K562 (cell line): ENCODE results near the gene C10orf71. TPM values are rescaled to one million over a fixed set of nuclear protein-coding genes. Genes with fewer than 3 reads are reported as not detected.
A peak's percentile ranks its signal among the peaks of the same experiment; 100 is the strongest.

Experiments used
- ATAC-seq: fragments of 200-7000 bp; cut with Tn5 transposase; 3 replicates; pipeline ENCODE4 v1.9.1; 2020; ENCODE audit warnings: moderate library complexity
- BruUV-seq: library from RNA; stranded (reverse); fragments of 400-500 nt; replicated peaks from 2 replicates; lab custom pipeline; 2021; lab: Mats Ljungman, UMichigan
- CTCF ChIA-PET: fragments of 300-600 bp; formaldehyde crosslinking; extraction: SDS; loops from one replicate; lab custom pipeline; 2021; ENCODE audit warnings: low intra/inter-chr PET ratio; lab: Yijun Ruan, JAX
- POLR2A ChIA-PET: fragments of 300-600, 350-650 bp; sonication (Branson Sonifier 250); formaldehyde crosslinking; extraction: SDS; loops from one replicate; lab custom pipeline; 2021; ENCODE audit warnings: antibody characterized with exemption, inconsistent platforms; lab: Yijun Ruan, JAX
- DNase-seq, 4 experiments: peaks; one replicate each; pipeline versions ENCODE4 v3.0.0 to v3.0.0-alpha.2; 2011 to 2018; ENCODE audit warnings: low spot score in 3 of 4, mixed read lengths in 3 of 4; ENCODE audit errors: extremely low read depth in 1 of 4
- FAIRE-seq: peaks from 2 replicates; lab custom pipeline; 2011; peaks lifted over from hg19 to GRCh38; lab: Jason Lieb, UNC
- H2AFZ ChIP-seq: 2 replicates; pipeline ENCODE4 v1.6.0; 2011; ENCODE audit warnings: low read depth, low read length, control low read depth, inconsistent platforms
- H3K27ac ChIP-seq: fragments of 200-600 bp; 3 replicates; pipeline ENCODE4 v1.8.0; 2011; ENCODE audit warnings: low read depth, mild to moderate bottlenecking, control low read depth, inconsistent platforms, low read length, moderate library complexity, mixed read lengths; ENCODE audit errors: extremely low read depth
- H3K27me3 ChIP-seq, 2 experiments: fragments of 300-600 bp in 1 of 2; 2 replicates in 1 of 2; 3 replicates in 1 of 2; pipeline versions ENCODE4 v1.6.0 to v1.8.0; 2011; ENCODE audit warnings: inconsistent platforms in 2 of 2, low read length in 2 of 2, mild to moderate bottlenecking in 1 of 2, mixed read lengths in 1 of 2, moderate library complexity in 1 of 2; ENCODE audit not compliant: control insufficient read depth in 2 of 2, insufficient read depth in 2 of 2
- H3K36me3 ChIP-seq: fragments of 300-600 bp; 3 replicates; pipeline ENCODE4 v1.8.0; 2011; ENCODE audit warnings: mild to moderate bottlenecking, low read length, inconsistent platforms; ENCODE audit not compliant: control insufficient read depth, insufficient read depth
- H3K4me1 ChIP-seq, 2 experiments: fragments of 200-600 bp in 1 of 2; replicated peaks in 1 of 2; 2 replicates in 1 of 2; 3 replicates in 1 of 2; pipeline versions ENCODE4 v1.5.1 to v1.8.0; 2011; ENCODE audit warnings: inconsistent platforms in 2 of 2, low read length in 2 of 2, mild to moderate bottlenecking in 1 of 2, mixed read lengths in 1 of 2, moderate library complexity in 1 of 2; ENCODE audit not compliant: control insufficient read depth in 2 of 2, insufficient read depth in 2 of 2
- H3K4me2 ChIP-seq: 2 replicates; pipeline ENCODE4 v1.6.1; 2011; ENCODE audit warnings: low read length, control low read depth, inconsistent platforms, mixed read lengths; ENCODE audit not compliant: insufficient read depth
- H3K4me3 ChIP-seq: fragments of 200-600 bp; sonication (generic), shearing (Covaris generic); 2 replicates; pipeline ENCODE4 v1.5.1; 2016; ENCODE audit warnings: control low read depth, inconsistent platforms
- H3K79me2 ChIP-seq: fragments of 200-600 bp; 3 replicates; pipeline ENCODE4 v1.8.0; 2011; ENCODE audit warnings: low read length, inconsistent platforms; ENCODE audit not compliant: control insufficient read depth, insufficient read depth
- H3K9ac ChIP-seq, 2 experiments: 2 replicates each; pipeline versions ENCODE4 v1.6.0 to v1.6.1; 2011; ENCODE audit warnings: low read depth in 2 of 2, low read length in 2 of 2, control low read depth in 1 of 2, inconsistent platforms in 1 of 2, mild to moderate bottlenecking in 1 of 2, mixed read lengths in 1 of 2; ENCODE audit not compliant: insufficient read depth in 1 of 2
- H3K9me1 ChIP-seq: one replicate; pipeline ENCODE4 v1.6.0; 2011; ENCODE audit warnings: inconsistent platforms, mild to moderate bottlenecking, low read length, moderate library complexity; ENCODE audit not compliant: control insufficient read depth, insufficient read depth
- H3K9me3 ChIP-seq: replicated peaks from 2 replicates; pipeline ENCODE4 v1.5.1; 2011; ENCODE audit warnings: low read depth, low read length, inconsistent platforms; ENCODE audit not compliant: control insufficient read depth, insufficient read depth
- H4K20me1 ChIP-seq: replicated peaks from 2 replicates; pipeline ENCODE4 v1.6.1; 2011; ENCODE audit warnings: low read length, inconsistent platforms, mixed read lengths; ENCODE audit not compliant: control insufficient read depth, insufficient read depth
- BMI1 ChIP-seq: fragments of 150-350 bp; IDR thresholded peaks from 2 replicates; pipeline ENCODE4 v1.6.1; 2014; ENCODE audit warnings: low read length
- CTBP1 ChIP-seq: fragments of 450-650 bp; IDR thresholded peaks from 2 replicates; pipeline ENCODE4 v1.6.1; 2016; ENCODE audit warnings: borderline replicate concordance
- ELK3 ChIP-seq: fragments of 450-650 bp; formaldehyde crosslinking; IDR thresholded peaks from 2 replicates; pipeline ENCODE4 v1.4.0; 2020; ENCODE audit warnings: mild to moderate bottlenecking
- HLTF ChIP-seq: fragments of 450-650 bp; IDR thresholded peaks from 2 replicates; pipeline ENCODE4 v1.6.1; 2016
- PRPF4 ChIP-seq: fragments of 200-400 bp; formaldehyde crosslinking; IDR thresholded peaks from one replicate; pipeline ENCODE4 v1.6.1; 2017; ENCODE audit warnings: low read length, low read depth, mild to moderate bottlenecking; ENCODE audit not compliant: insufficient read depth, poor library complexity, severe bottlenecking
- PYGO2 ChIP-seq: fragments of 450-650 bp; IDR thresholded peaks from 2 replicates; pipeline ENCODE4 v1.6.1; 2016; ENCODE audit warnings: mild to moderate bottlenecking, missing genetic modification characterization, moderate library complexity, missing compliant biosample characterization
- SMARCE1 ChIP-seq: fragments of 450-650 bp; IDR thresholded peaks from 2 replicates; pipeline ENCODE4 v1.7.1; 2016; ENCODE audit warnings: mild to moderate bottlenecking
- ZNF3 ChIP-seq: fragments of 250-450 bp; sonication (Bioruptor Pico); IDR thresholded peaks from 2 replicates; pipeline ENCODE4 v1.5.0; 2021; ENCODE audit warnings: mild to moderate bottlenecking, moderate library complexity
- WGBS: fragments of 100-300 bp; shearing (Covaris generic); methylation state at CpG from one replicate; pipeline ENCODE4 v1.1.6; 2016; ENCODE audit warnings: low coverage, mixed read lengths; ENCODE audit not compliant: insufficient coverage; ENCODE audit errors: missing lambda C conversion rate; 5-methylcytosine and 5-hydroxymethylcytosine counted together
- in situ Hi-C: fragments of 300-500 bp; cut with MboI; formaldehyde crosslinking; loops from 4 replicates; pipeline ENCODE4 v1.15.0; 2018; ENCODE audit warnings: inconsistent platforms, mixed read lengths
- intact Hi-C: fragments of 100-400 bp; cut with micrococcal nuclease; formaldehyde crosslinking; loops from 2 replicates; pipeline ENCODE4 v1.14.2; 2022
- polyA plus RNA-seq, 8 experiments: library from polyadenylated mRNA; depleted of rRNA in 4 of 8; stranded (reverse) in 5 of 8; unstranded in 3 of 8; fragments of >200 nt; fragmentation: Nextera tagmentation in 2 of 8; fragmentation: Illumina TruSeq in 1 of 8; extraction: Ambion mirVana in 2 of 8; extraction: Trizol in 1 of 8; gene quantifications; 2 replicates each; pipeline versions ENCODE4 v1.2.1 to v1.2.3, GENCODE V29; 2011 to 2014; ENCODE audit warnings: inconsistent platforms in 1 of 8, missing spikeins in 1 of 8
- total RNA-seq, 7 experiments: library from RNA; depleted of rRNA in 6 of 7; stranded (reverse); fragments of >200 nt in 6 of 7; fragmentation: Illumina TruSeq in 2 of 7; extraction: Trizol in 2 of 7; gene quantifications; 2 replicates each; pipeline versions ENCODE4 v1.2.1 to v1.2.3, GENCODE V29; 2011 to 2021; ENCODE audit warnings: low replicate concordance in 1 of 7
- TF ChIP-seq, protein P1 (sequence below), 3 experiments: fragments of 200-800 bp in 1 of 3; fragments of 250-450 bp in 1 of 3; fragments of 450-650 bp in 1 of 3; sonication (Bioruptor Pico) in 1 of 3; sonication (Bioruptor generic) in 1 of 3; formaldehyde crosslinking in 1 of 3; IDR thresholded peaks; 2 replicates each; pipeline versions ENCODE4 v1.6.1 to v1.8.0; 2016 to 2022; ENCODE audit warnings: mild to moderate bottlenecking in 2 of 3, missing genetic modification characterization in 2 of 3, missing compliant biosample characterization in 1 of 3, moderate library complexity in 1 of 3

C10orf71 gene
- total and polyA plus RNA-seq, 9 of the 15 experiments (the other 6 are each of a cell fraction or from before 2014, with no cell fraction given): 0.06 to 4.5 (median 1.3) TPM

DNA sequence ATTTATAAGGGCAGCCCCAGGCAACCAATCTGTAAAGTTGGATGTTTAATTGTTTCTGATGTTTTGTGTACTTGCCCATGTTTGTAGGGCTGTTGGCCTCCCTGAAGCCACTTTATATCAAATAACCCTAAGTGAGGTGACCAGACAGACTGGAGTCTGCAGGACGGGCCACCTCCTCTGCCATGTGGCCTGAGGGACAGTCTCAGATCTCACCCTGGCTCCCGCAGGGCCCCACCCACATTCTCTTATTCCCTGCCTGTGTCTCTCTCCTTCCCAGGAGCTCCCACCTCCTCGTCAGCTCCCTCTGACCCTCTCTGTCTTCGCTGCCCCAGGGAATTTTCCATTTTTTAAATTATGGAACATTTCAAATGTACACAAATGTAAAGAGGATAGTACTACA, 9.5 kb upstream of the C10orf71 start:
- no peak overlapping the region for H3K9ac ChIP-seq
- CTCF ChIA-PET: no interaction called here
- peak; percentile 33; the same call in 2 of the 3 replicates for ATAC-seq
- H3K4me3 ChIP-seq: no peak overlapping the region
- intact Hi-C loops: no loop called here
- no peaks in the 10 kb centered on the region for H3K36me3 ChIP-seq
- no peak overlapping the region for H3K4me2 ChIP-seq
- H4K20me1 ChIP-seq: no peaks in the 10 kb centered on the region
- WGBS: 21% methylated on average over 4 of the region's 4 CpGs
- no peaks in the 10 kb centered on the region for H3K79me2 ChIP-seq
- no peaks in the 10 kb centered on the region; a peak in 1 of 5 replicates for H3K4me1 ChIP-seq
- FAIRE-seq: no peak
- TF ChIP-seq, protein P1, sequence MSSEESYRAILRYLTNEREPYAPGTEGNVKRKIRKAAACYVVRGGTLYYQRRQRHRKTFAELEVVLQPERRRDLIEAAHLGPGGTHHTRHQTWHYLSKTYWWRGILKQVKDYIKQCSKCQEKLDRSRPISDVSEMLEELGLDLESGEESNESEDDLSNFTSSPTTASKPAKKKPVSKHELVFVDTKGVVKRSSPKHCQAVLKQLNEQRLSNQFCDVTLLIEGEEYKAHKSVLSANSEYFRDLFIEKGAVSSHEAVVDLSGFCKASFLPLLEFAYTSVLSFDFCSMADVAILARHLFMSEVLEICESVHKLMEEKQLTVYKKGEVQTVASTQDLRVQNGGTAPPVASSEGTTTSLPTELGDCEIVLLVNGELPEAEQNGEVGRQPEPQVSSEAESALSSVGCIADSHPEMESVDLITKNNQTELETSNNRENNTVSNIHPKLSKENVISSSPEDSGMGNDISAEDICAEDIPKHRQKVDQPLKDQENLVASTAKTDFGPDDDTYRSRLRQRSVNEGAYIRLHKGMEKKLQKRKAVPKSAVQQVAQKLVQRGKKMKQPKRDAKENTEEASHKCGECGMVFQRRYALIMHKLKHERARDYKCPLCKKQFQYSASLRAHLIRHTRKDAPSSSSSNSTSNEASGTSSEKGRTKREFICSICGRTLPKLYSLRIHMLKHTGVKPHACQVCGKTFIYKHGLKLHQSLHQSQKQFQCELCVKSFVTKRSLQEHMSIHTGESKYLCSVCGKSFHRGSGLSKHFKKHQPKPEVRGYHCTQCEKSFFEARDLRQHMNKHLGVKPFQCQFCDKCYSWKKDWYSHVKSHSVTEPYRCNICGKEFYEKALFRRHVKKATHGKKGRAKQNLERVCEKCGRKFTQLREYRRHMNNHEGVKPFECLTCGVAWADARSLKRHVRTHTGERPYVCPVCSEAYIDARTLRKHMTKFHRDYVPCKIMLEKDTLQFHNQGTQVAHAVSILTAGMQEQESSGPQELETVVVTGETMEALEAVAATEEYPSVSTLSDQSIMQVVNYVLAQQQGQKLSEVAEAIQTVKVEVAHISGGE (CRISPR knock-in tag; IDR thresholded peaks at IDR 0.05): no peak
- TF ChIP-seq ZNF3: no peak
- no peak for TF ChIP-seq SMARCE1
- TF ChIP-seq HLTF: no peak
- TF ChIP-seq PYGO2 (tag): no peak
- TF ChIP-seq BMI1: no peak
- TF ChIP-seq PRPF4: no peak
- no peak for TF ChIP-seq ELK3 (CRISPR knock-in tag)
- no peak for TF ChIP-seq CTBP1
- POLR2A ChIA-PET: interaction anchor here (1.0 kb wide), 1 partner anchor 11 kb away, joined by 3 read pairs; no protein-coding TSS in a partner anchor
- H3K9me3 ChIP-seq: no peaks in the 10 kb centered on the region
- H3K27me3 ChIP-seq: no peaks in the 10 kb centered on the region
- no peak for DNase-seq
- BruUV-seq: no TSS peak
- in situ Hi-C loops: no loop called here
- H2AFZ ChIP-seq: peak overlapping the region; percentile 30; the same call in 1 of the 2 replicates
- H3K9me1 ChIP-seq: no peaks in the 10 kb centered on the region
- H3K27ac ChIP-seq: no peak overlapping the region
